Measurements from ENCODE around the gene C16orf78. TPM values are rescaled to one million over a fixed set of nuclear protein-coding genes. Genes with fewer than 3 reads are reported as not detected.

Gene C16orf78
- total and polyA plus RNA-seq, 11 donors: not detected

- intact Hi-C loops (cut with DNase I): no loop called here
- no peak for DNase-seq
- no peaks in the 10 kb centered on the region for H3K36me3 ChIP-seq
- no peaks in the 10 kb centered on the region for H3K4me1 ChIP-seq
- TF ChIP-seq CTCF (IDR thresholded peaks at IDR 0.05) (no peak), POLR2A (IDR thresholded peaks at IDR 0.05) (no peak)
- no peak overlapping the region for H3K4me3 ChIP-seq
- no peak for ATAC-seq
- WGBS, 4 donors: 67 to 76% (median 73%) methylated on average over 3 of the region's 3 CpGs
- H3K9me3 ChIP-seq: no peaks in the 10 kb centered on the region
- peaks cover 0 to 42% (median 11%) of the 10 kb centered on the region in 9 donors for H3K27me3 ChIP-seq
- H3K27ac ChIP-seq: no peak overlapping the region
Measured at GRCh38 chr16:49336581-49336980, 37.0 kb upstream of the C16orf78 start.

GRCh38 chr16:49337814-49338350, 35.7 kb upstream of the C16orf78 start:
- no peak overlapping the region for H3K4me3 ChIP-seq
- TF ChIP-seq POLR2A (IDR thresholded peaks at IDR 0.05) (no peak), CTCF (IDR thresholded peaks at IDR 0.05) (no peak)
- H3K4me1 ChIP-seq: no peaks in the 10 kb centered on the region
- H3K36me3 ChIP-seq: no peaks in the 10 kb centered on the region
- ATAC-seq (no peak), DNase-seq (no peak)
- no peaks in the 10 kb centered on the region for H3K9me3 ChIP-seq
- H3K27ac ChIP-seq: no peak overlapping the region
- H3K27me3 ChIP-seq: peaks cover 0 to 53% (median 11%) of the 10 kb centered on the region in 9 donors
- WGBS, 4 donors: 44 to 62% (median 48%) methylated on average over 6 of the region's 6 CpGs
- intact Hi-C loops (cut with DNase I): no loop called here

GRCh38 chr16:49338611-49339265, 34.9 kb upstream of the C16orf78 start:
- 65 to 75% (median 68%) methylated on average over 10 of the region's 10 CpGs for WGBS, 4 donors
- no peak overlapping the region for H3K27ac ChIP-seq
- intact Hi-C loops (cut with DNase I): no loop called here
- TF ChIP-seq CTCF (IDR thresholded peaks at IDR 0.05) (no peak), POLR2A (IDR thresholded peaks at IDR 0.05) (no peak)
- H3K4me3 ChIP-seq: no peak overlapping the region
- H3K9me3 ChIP-seq: no peaks in the 10 kb centered on the region
- no peaks in the 10 kb centered on the region for H3K36me3 ChIP-seq
- peaks cover 0 to 56% (median 11%) of the 10 kb centered on the region in 9 donors for H3K27me3 ChIP-seq
- no peak for ATAC-seq
- no peaks in the 10 kb centered on the region for H3K4me1 ChIP-seq
- no peak for DNase-seq

- intact Hi-C loops (cut with DNase I): loop anchor here in 2 of 10 donors (10.0 kb wide), 2 partner anchors 426 to 436 kb away; no protein-coding TSS in a partner anchor
- no peak for ATAC-seq
- no peaks in the 10 kb centered on the region for H3K9me3 ChIP-seq
- 73 to 78% (median 75%) methylated on average over 9 of the region's 9 CpGs for WGBS, 4 donors
- H3K27me3 ChIP-seq: peaks cover 0 to 56% (median 11%) of the 10 kb centered on the region in 9 donors
- no peak overlapping the region for H3K27ac ChIP-seq
- H3K36me3 ChIP-seq: no peaks in the 10 kb centered on the region
- DNase-seq: no peak
- no peaks in the 10 kb centered on the region for H3K4me1 ChIP-seq
- H3K4me3 ChIP-seq: no peak overlapping the region
- TF ChIP-seq POLR2A (IDR thresholded peaks at IDR 0.05) (no peak), CTCF (IDR thresholded peaks at IDR 0.05) (no peak)
Measured at GRCh38 chr16:49340466-49340865, 33.1 kb upstream of the C16orf78 start.

Measured in heart left ventricle (tissue), 16 donors.